ENCODE measurements around the gene CLSTN3. TPM values are rescaled to one million over a fixed set of nuclear protein-coding genes. Genes with fewer than 3 reads are reported as not detected.

Gene CLSTN3
- total and polyA plus RNA-seq, 10 of the 15 experiments (the other 5 are each of a cell fraction or from before 2014, with no cell fraction given) = 0.09 to 35.9 (median 11.3) TPM

DNA sequence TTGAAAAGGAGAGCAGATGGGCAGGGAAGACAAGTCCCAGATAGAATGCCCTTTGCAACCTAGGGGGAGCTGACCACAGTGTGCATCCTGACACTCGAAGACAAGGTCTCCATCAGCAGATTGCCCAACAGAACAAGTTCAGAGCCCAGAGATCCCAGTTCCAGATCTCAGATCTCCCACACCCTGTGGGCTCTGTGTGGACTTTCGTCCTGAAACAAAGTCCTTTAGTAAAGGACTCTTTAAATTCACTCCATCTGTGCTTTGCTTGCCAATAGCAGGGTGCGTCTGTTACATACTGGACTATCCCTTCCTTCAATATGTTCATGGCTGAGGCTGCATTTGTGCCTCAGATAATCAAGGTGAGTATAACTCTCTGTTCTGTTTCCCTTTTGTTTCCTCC is 12.5 kb upstream of the CLSTN3 start (continued):
- no peak for TF ChIP-seq IRF5 (IDR thresholded peaks at IDR 0.05; ENCODE audit: borderline replicate concordance)
- TF ChIP-seq CEBPB (IDR thresholded peaks at IDR 0.05; ENCODE audit: borderline replicate concordance in 1 of 2, low read depth in 2 of 2, low read length in 2 of 2) = no peak
- no peak for TF ChIP-seq BACH1 (IDR thresholded peaks at IDR 0.05; ENCODE audit: borderline replicate concordance)

DNA sequence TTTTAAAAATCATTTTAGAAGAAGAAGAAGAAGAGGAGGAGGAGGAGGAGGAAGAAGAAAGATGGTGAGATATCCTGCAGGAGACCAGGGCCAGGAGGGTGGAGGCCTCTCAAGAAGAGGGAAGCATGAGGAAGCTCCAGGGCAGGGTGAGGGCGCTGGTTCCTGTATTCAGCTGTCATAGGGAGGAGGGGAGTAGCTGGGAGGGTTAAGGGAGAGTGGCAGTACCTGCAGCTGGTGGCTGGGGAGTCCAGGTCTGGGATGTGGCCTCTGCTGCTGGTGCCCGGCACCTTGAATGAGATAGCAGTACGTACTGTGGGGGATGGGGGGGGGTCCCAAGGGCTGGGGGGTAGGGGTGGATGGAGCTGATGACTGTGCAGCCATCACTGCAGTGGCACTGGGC is 11.3 kb upstream of the CLSTN3 start:
- no peaks in the 10 kb centered on the region for H3K9me3 ChIP-seq (replicated peaks; ENCODE audit: control insufficient read depth, insufficient read depth, low read length)
- ATAC-seq (no peak), DNase-seq (ENCODE audit: low read depth, low spot score) (no peak), FAIRE-seq (no peak)
- no peaks in the 10 kb centered on the region for H4K20me1 ChIP-seq (ENCODE audit: control insufficient read depth, insufficient read depth)
- ChIA-PET POLR2A (no interaction called here), CTCF (no interaction called here), SMC1A (ENCODE audit: uncharacterized antibody, unreplicated experiment) (no interaction called here), RAD21 (ENCODE audit: unreplicated experiment) (no interaction called here)
- H3K4me3 ChIP-seq = no peak overlapping the region
- 100% methylated on average over 2 of the region's 3 CpGs for WGBS (ENCODE audit: insufficient coverage, insufficient replicate concordance, low lambda C conversion rate, missing lambda C conversion rate)
- no peak overlapping the region for H3K4me2 ChIP-seq (ENCODE audit: control insufficient read depth, insufficient read depth)
- H3K79me2 ChIP-seq (ENCODE audit: control insufficient read depth, insufficient read depth, low read length) = no peaks in the 10 kb centered on the region
- BruUV-seq (replicated peaks) = no TSS peak
- H3K36me3 ChIP-seq (ENCODE audit: control insufficient read depth in 2 of 2, insufficient read depth in 2 of 2, low read length in 1 of 2) = peaks cover 0 to 29% of the 10 kb centered on the region in 2 experiments; a peak in 3 of 4 replicates
- no peak overlapping the region for H3K27ac ChIP-seq (ENCODE audit: control insufficient read depth, insufficient read depth)
- no peaks in the 10 kb centered on the region for H3K4me1 ChIP-seq (ENCODE audit: control insufficient read depth, insufficient read depth, low read length)
- H3K27me3 ChIP-seq (replicated peaks in 1 of 2; ENCODE audit: control insufficient read depth in 2 of 2, insufficient read depth in 2 of 2, low read length in 1 of 2) = no peaks in the 10 kb centered on the region
- intact Hi-C loops (cut with micrococcal nuclease; ENCODE audit: unreplicated experiment) = no loop called here
- no peak overlapping the region for H2AFZ ChIP-seq (ENCODE audit: control insufficient read depth, low read depth, low read length)
- in situ Hi-C loops (cut with MboI) = no loop called here
- no peak overlapping the region for H3K9ac ChIP-seq (ENCODE audit: control insufficient read depth, insufficient read depth, low read length)
- TF ChIP-seq, protein P1, sequence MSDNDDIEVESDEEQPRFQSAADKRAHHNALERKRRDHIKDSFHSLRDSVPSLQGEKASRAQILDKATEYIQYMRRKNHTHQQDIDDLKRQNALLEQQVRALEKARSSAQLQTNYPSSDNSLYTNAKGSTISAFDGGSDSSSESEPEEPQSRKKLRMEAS (IDR thresholded peaks at IDR 0.05; ENCODE audit: low read depth, low read length) = no peak
- TF ChIP-seq, protein P2, sequence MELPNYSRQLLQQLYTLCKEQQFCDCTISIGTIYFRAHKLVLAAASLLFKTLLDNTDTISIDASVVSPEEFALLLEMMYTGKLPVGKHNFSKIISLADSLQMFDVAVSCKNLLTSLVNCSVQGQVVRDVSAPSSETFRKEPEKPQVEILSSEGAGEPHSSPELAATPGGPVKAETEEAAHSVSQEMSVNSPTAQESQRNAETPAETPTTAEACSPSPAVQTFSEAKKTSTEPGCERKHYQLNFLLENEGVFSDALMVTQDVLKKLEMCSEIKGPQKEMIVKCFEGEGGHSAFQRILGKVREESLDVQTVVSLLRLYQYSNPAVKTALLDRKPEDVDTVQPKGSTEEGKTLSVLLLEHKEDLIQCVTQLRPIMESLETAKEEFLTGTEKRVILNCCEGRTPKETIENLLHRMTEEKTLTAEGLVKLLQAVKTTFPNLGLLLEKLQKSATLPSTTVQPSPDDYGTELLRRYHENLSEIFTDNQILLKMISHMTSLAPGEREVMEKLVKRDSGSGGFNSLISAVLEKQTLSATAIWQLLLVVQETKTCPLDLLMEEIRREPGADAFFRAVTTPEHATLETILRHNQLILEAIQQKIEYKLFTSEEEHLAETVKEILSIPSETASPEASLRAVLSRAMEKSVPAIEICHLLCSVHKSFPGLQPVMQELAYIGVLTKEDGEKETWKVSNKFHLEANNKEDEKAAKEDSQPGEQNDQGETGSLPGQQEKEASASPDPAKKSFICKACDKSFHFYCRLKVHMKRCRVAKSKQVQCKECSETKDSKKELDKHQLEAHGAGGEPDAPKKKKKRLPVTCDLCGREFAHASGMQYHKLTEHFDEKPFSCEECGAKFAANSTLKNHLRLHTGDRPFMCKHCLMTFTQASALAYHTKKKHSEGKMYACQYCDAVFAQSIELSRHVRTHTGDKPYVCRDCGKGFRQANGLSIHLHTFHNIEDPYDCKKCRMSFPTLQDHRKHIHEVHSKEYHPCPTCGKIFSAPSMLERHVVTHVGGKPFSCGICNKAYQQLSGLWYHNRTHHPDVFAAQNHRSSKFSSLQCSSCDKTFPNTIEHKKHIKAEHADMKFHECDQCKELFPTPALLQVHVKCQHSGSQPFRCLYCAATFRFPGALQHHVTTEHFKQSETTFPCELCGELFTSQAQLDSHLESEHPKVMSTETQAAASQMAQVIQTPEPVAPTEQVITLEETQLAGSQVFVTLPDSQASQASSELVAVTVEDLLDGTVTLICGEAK (IDR thresholded peaks at IDR 0.05; ENCODE audit: borderline replicate concordance) = no peak
- TF ChIP-seq WRNIP1 (IDR thresholded peaks at IDR 0.05; ENCODE audit: borderline replicate concordance, low read depth, low read length) (no peak), SMARCA5 (IDR thresholded peaks at IDR 0.05) (no peak), SUPT20H (IDR thresholded peaks at IDR 0.05; ENCODE audit: borderline replicate concordance, control insufficient read depth, low read depth, low read length) (no peak), RCOR1 (conservative IDR thresholded peaks at IDR 0.05; ENCODE audit: low read depth, low read length) (no peak), TCF12 (IDR thresholded peaks at IDR 0.05; ENCODE audit: low read depth, low read length) (no peak), CHD1 (IDR thresholded peaks at IDR 0.05; ENCODE audit: low read depth, low read length) (no peak), RFX5 (IDR thresholded peaks at IDR 0.05; ENCODE audit: low read depth, low read length) (no peak), RELA (IDR thresholded peaks at IDR 0.05; ENCODE audit: borderline replicate concordance, partially characterized antibody) (no peak), HDGF (IDR thresholded peaks at IDR 0.05) (no peak), NFXL1 (IDR thresholded peaks at IDR 0.05; ENCODE audit: borderline replicate concordance) (no peak), CREB1 (IDR thresholded peaks at IDR 0.05; ENCODE audit: low read depth) (no peak), EGR1 (IDR thresholded peaks at IDR 0.05; ENCODE audit: borderline replicate concordance in 1 of 2, low read depth in 2 of 2, low read length in 2 of 2) (no peak), NR2C1 (IDR thresholded peaks at IDR 0.05) (no peak)
